ENCODE data around the gene HHAT.
A peak's percentile ranks its signal among the peaks of the same experiment; 100 is the strongest.

HHAT gene

GRCh38 chr1:210482945-210483617 is 154.4 kb downstream of the HHAT start:
- DNase-seq (ENCODE audit: low spot score): no peak

- no peak for DNase-seq (ENCODE audit: low spot score)
Measured at GRCh38 chr1:210483821-210484220, 155.1 kb downstream of the HHAT start.

- DNase-seq (ENCODE audit: low spot score): no peak
Measured at GRCh38 chr1:210487021-210487420, 158.3 kb downstream of the HHAT start.

GRCh38 chr1:210489491-210489890 is 160.8 kb downstream of the HHAT start:
- DNase-seq (ENCODE audit: low spot score): no peak

GRCh38 chr1:210490781-210491180 is 162.1 kb downstream of the HHAT start:
- no peak for DNase-seq (ENCODE audit: low spot score)

GRCh38 chr1:210496063-210496462 is 167.4 kb downstream of the HHAT start:
- no peak for DNase-seq (ENCODE audit: low spot score)

GRCh38 chr1:210499956-210500355 is 171.3 kb downstream of the HHAT start:
- no peak for DNase-seq (ENCODE audit: low spot score)

- DNase-seq (ENCODE audit: low spot score): no peak
Measured at GRCh38 chr1:210500831-210501230, 172.1 kb downstream of the HHAT start.

GRCh38 chr1:210504286-210504685 is 175.6 kb downstream of the HHAT start:
- DNase-seq (ENCODE audit: low spot score): no peak

GRCh38 chr1:210505601-210506496 is 177.1 kb downstream of the HHAT start:
- peak; percentile 7 for DNase-seq (ENCODE audit: low spot score)

- DNase-seq (ENCODE audit: low spot score): no peak
Measured at GRCh38 chr1:210506689-210507088, 178.0 kb downstream of the HHAT start.

GRCh38 chr1:210516092-210516656 is 187.5 kb downstream of the HHAT start:
- DNase-seq (ENCODE audit: low spot score): no peak

- peak; percentile 69 for DNase-seq (ENCODE audit: low spot score)
Measured at GRCh38 chr1:210516697-210517459, 188.2 kb downstream of the HHAT start.

- DNase-seq (ENCODE audit: low spot score): no peak
Measured at GRCh38 chr1:210523830-210524229, 195.1 kb downstream of the HHAT start.

- peak; percentile 19 for DNase-seq (ENCODE audit: low spot score)
Measured at GRCh38 chr1:210525716-210526454, 197.2 kb downstream of the HHAT start.

GRCh38 chr1:210527091-210527490 is 198.4 kb downstream of the HHAT start:
- peak; percentile 17 for DNase-seq (ENCODE audit: low spot score)

GRCh38 chr1:210531475-210532222 is 202.9 kb downstream of the HHAT start:
- DNase-seq (ENCODE audit: low spot score): no peak

GRCh38 chr1:210532223-210532598 is 203.5 kb downstream of the HHAT start:
- DNase-seq (ENCODE audit: low spot score): no peak

- no peak for DNase-seq (ENCODE audit: low spot score)
Measured at GRCh38 chr1:210535761-210536160, 207.1 kb downstream of the HHAT start.

GRCh38 chr1:210536254-210536961 is 207.7 kb downstream of the HHAT start:
- DNase-seq (ENCODE audit: low spot score): no peak
